ENCODE measurements around the gene SUSD1. TPM values are rescaled to one million over a fixed set of nuclear protein-coding genes. Genes with fewer than 3 reads are reported as not detected.

Gene SUSD1
- total RNA-seq, 1 experiment from 2014 or later: 7.4 TPM

DNA sequence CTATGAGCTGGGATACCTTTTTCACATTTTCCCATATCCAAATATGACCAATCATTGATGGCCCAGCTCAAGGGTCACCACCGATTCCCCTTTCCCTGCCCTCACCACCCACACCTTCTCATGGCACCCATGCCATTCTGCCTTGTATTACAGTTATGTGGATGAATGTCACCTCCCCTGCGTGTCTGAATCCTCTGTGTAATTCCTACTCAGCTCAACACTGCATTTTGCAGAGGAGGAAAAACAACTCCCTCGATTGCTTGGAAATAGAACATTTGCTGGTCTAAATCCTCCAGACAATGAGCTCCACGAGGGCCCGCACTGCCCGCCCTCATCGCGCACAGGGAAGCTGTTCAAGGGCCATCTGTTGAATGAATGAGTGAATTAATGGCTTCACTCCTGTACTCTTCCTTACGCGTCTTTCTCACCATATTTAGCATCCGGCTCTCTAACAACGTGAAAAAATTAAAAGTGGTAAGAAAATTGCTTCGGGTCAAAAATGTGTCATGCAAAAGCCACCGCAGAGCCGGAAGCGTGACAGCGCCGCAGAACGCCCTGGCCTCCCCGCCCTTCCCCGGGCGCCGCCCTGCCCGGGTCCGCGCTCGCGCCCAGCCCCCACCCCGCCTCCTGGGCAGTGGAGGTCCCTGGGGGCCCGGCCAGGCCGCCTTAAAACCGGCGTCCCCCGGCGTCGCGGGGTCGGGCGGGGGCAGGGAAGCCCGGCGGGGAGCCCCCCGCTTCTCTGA, 704 bp downstream of the SUSD1 start:
- Histone ChIP-seq H3K36me3 (ENCODE audit: low read depth, low read length) (no peaks in the 10 kb centered on the region), H3K4me3 (ENCODE audit: low read length) (peak overlapping the region; percentile 57), H3F3A (ENCODE audit: low read length, unreplicated experiment) (no peaks in the 10 kb centered on the region), H3K79me2 (ENCODE audit: low read length) (0 out of 2 replicates have a peak, but pooled peaks cover 4% of the 10 kb centered on the region), H3K9me2 (replicated peaks; ENCODE audit: low read length) (no peaks in the 10 kb centered on the region), H3K27ac (ENCODE audit: low read length) (peak overlapping the region; percentile 90), H3K4me1 (ENCODE audit: insufficient read depth, low read length) (peaks cover 19% of the 10 kb centered on the region), H2AFZ (ENCODE audit: low read length) (peak overlapping the region; percentile 91), H3K9ac (ENCODE audit: low read length) (peak overlapping the region; percentile 82), H4K20me1 (ENCODE audit: low read length) (no peaks in the 10 kb centered on the region), H3K27me3 (ENCODE audit: low read length) (no peaks in the 10 kb centered on the region), H3K9me3 (ENCODE audit: low read length) (no peaks in the 10 kb centered on the region), H3K4me2 (ENCODE audit: low read length) (peak overlapping the region; percentile 86)
- TF ChIP-seq EZH2 (IDR thresholded peaks at IDR 0.05; ENCODE audit: low read length, unreplicated experiment): no peak
- no peak for TF ChIP-seq EZH2phosphoT487 (IDR thresholded peaks at IDR 0.05; ENCODE audit: borderline replicate concordance, low read length)
- TF ChIP-seq, protein P1, sequence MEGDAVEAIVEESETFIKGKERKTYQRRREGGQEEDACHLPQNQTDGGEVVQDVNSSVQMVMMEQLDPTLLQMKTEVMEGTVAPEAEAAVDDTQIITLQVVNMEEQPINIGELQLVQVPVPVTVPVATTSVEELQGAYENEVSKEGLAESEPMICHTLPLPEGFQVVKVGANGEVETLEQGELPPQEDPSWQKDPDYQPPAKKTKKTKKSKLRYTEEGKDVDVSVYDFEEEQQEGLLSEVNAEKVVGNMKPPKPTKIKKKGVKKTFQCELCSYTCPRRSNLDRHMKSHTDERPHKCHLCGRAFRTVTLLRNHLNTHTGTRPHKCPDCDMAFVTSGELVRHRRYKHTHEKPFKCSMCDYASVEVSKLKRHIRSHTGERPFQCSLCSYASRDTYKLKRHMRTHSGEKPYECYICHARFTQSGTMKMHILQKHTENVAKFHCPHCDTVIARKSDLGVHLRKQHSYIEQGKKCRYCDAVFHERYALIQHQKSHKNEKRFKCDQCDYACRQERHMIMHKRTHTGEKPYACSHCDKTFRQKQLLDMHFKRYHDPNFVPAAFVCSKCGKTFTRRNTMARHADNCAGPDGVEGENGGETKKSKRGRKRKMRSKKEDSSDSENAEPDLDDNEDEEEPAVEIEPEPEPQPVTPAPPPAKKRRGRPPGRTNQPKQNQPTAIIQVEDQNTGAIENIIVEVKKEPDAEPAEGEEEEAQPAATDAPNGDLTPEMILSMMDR (conservative IDR thresholded peaks at IDR 0.05; ENCODE audit: low read depth, low read length): no peak
- ChIA-PET POLR2A (ENCODE audit: unreplicated experiment) (interaction anchor here (0.7 kb wide), 1 partner anchor 45 kb away, joined by 4 read pairs; no protein-coding TSS in a partner anchor), CTCF (interaction anchor here (0.6 kb wide), 2 partner anchors 159 to 186 kb away, joined by 3 to 5 read pairs; partner anchors contain the start of gene PTBP3)
- ATAC-seq (peak; percentile 86), DNase-seq (peak; percentile 73)
- no TSS peak for BruUV-seq (replicated peaks)
- intact Hi-C loops (cut with micrococcal nuclease): no loop called here

DNA sequence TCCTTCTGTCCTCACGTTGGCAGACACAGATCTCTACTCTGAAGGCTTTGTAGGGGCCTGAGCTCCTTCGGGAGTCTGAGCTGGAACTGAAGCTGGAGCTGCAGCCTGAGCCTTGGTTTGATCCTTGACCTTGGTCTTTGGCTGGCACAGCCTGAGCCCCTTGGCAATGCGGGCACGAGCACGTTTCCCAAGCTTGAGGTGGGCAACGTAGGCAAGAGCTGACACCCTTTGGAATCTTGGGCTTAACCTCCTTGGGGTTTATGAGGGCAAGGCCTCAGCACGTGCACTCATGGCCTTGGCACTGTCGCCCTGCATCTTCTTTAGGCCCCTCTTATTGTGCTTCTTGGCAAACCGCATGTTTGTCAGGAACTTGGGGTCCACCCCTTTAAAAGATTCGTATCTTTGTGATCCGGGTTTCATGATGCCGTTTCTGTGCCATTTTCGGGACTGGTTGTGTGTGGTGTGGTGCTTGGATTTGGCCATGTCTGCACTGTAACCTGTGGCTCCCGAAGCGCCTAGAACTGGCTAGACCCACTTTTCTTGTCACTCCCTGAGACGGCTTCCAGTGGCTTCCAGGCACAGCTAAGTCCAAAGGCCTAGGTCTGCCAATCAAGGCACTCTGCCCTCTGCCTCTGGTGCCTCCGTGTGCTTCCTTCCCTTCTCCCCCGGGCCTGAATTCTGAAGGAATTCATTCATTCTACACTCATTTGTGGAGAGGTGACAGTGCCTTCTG, 1.4 kb downstream of the SUSD1 start:
- ChIA-PET CTCF (interaction anchor here (0.6 kb wide), 1 partner anchor 187 kb away, joined by 3 read pairs; no protein-coding TSS in a partner anchor), POLR2A (ENCODE audit: unreplicated experiment) (no interaction called here)
- ATAC-seq (no peak), DNase-seq (no peak)
- TSS peak; percentile 39 for BruUV-seq (replicated peaks)
- Histone ChIP-seq H3F3A (ENCODE audit: low read length, unreplicated experiment) (no peaks in the 10 kb centered on the region), H3K4me2 (ENCODE audit: low read length) (peak overlapping the region; percentile 86), H3K9me2 (replicated peaks; ENCODE audit: low read length) (no peaks in the 10 kb centered on the region), H3K4me1 (ENCODE audit: insufficient read depth, low read length) (peaks cover 26% of the 10 kb centered on the region), H4K20me1 (ENCODE audit: low read length) (no peaks in the 10 kb centered on the region), H3K27ac (ENCODE audit: low read length) (peak overlapping the region; percentile 90), H3K27me3 (ENCODE audit: low read length) (no peaks in the 10 kb centered on the region), H3K4me3 (ENCODE audit: low read length) (peak overlapping the region; percentile 57; the same call in 1 of the 2 replicates), H3K9ac (ENCODE audit: low read length) (peak overlapping the region; percentile 82), H3K36me3 (ENCODE audit: low read depth, low read length) (no peaks in the 10 kb centered on the region), H3K9me3 (ENCODE audit: low read length) (no peaks in the 10 kb centered on the region), H3K79me2 (ENCODE audit: low read length) (0 out of 2 replicates have a peak, but pooled peaks cover 4% of the 10 kb centered on the region), H2AFZ (ENCODE audit: low read length) (peak overlapping the region; percentile 91; the same call in 1 of the 2 replicates)
- TF ChIP-seq, protein P1 (conservative IDR thresholded peaks at IDR 0.05; ENCODE audit: low read depth, low read length): no peak
- TF ChIP-seq EZH2phosphoT487 (IDR thresholded peaks at IDR 0.05; ENCODE audit: borderline replicate concordance, low read length) (no peak), EZH2 (IDR thresholded peaks at IDR 0.05; ENCODE audit: low read length, unreplicated experiment) (no peak)
- intact Hi-C loops (cut with micrococcal nuclease): no loop called here

Measured in PC-3 (cell line).